MM.1S (cell line): ENCODE data around the gene TNFRSF14.

Source experiments
- EZH2phosphoT487 ChIP-seq: fragments of 300-600 bp; sonication (generic); IDR thresholded peaks from 2 replicates; pipeline ENCODE4 v1.6.1; 2018; ENCODE audit warnings: antibody characterized with exemption, low read length
- TF ChIP-seq, protein P1 (sequence below): fragments of 300-600 bp; sonication (generic); IDR thresholded peaks from 2 replicates; pipeline ENCODE4 v1.5.1; 2016; ENCODE audit warnings: antibody characterized with exemption, low read length, mixed read lengths

DNA sequence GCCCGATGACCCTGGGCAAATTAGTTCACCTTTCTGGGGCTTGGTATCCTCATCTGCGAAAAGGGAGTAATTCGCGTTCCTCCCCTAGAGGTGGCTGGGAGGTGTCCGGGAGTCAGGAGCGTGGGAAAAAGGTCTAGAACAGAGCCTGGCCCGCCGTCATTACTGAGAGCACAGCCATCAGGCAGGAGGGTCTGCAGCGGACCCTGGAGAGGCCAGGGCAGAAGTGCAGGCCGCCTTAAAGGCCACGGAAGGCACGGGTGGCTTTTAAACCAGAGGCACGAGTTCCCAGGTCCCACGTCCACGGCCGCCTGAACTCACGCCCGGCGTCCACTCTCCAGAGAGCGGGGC is 30.6 kb upstream of the TNFRSF14 start:
- TF ChIP-seq, protein P1, sequence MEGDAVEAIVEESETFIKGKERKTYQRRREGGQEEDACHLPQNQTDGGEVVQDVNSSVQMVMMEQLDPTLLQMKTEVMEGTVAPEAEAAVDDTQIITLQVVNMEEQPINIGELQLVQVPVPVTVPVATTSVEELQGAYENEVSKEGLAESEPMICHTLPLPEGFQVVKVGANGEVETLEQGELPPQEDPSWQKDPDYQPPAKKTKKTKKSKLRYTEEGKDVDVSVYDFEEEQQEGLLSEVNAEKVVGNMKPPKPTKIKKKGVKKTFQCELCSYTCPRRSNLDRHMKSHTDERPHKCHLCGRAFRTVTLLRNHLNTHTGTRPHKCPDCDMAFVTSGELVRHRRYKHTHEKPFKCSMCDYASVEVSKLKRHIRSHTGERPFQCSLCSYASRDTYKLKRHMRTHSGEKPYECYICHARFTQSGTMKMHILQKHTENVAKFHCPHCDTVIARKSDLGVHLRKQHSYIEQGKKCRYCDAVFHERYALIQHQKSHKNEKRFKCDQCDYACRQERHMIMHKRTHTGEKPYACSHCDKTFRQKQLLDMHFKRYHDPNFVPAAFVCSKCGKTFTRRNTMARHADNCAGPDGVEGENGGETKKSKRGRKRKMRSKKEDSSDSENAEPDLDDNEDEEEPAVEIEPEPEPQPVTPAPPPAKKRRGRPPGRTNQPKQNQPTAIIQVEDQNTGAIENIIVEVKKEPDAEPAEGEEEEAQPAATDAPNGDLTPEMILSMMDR = no peak
- TF ChIP-seq EZH2phosphoT487 = no peak
